ENCODE data around the gene NCF2.
"Not testable (repeated sequence)": the region's sequence is repeated elsewhere in the genome, so short reads cannot be mapped to it uniquely, and the experiment has no call there.

The NCF2 gene

GRCh38 chr1:183622884-183623785, 32.9 kb upstream of the NCF2 start:
- TF ChIP-seq GATA1 (IDR thresholded peaks at IDR 0.05; ENCODE audit: low read depth, low read length) (no peak), POLR2A (IDR thresholded peaks at IDR 0.05; ENCODE audit: low read length) (no peak)
- DNase-seq, result peak; percentile 70 to 81

GRCh38 chr1:183622013-183622412, 31.8 kb upstream of the NCF2 start:
- no peak for DNase-seq
- TF ChIP-seq POLR2A (IDR thresholded peaks at IDR 0.05; ENCODE audit: low read length) (no peak), GATA1 (IDR thresholded peaks at IDR 0.05; ENCODE audit: low read depth, low read length) (no peak)

GRCh38 chr1:183620311-183620710, 30.1 kb upstream of the NCF2 start:
- TF ChIP-seq POLR2A (IDR thresholded peaks at IDR 0.05; ENCODE audit: low read length) (no peak), GATA1 (IDR thresholded peaks at IDR 0.05; ENCODE audit: low read depth, low read length) (no peak)
- DNase-seq, result no peak

GRCh38 chr1:183619781-183620180, 29.5 kb upstream of the NCF2 start:
- TF ChIP-seq GATA1 (IDR thresholded peaks at IDR 0.05; ENCODE audit: low read depth, low read length), result no peak
- TF ChIP-seq POLR2A (IDR thresholded peaks at IDR 0.05; ENCODE audit: low read length), result no peak

GRCh38 chr1:183618202-183618601, 27.9 kb upstream of the NCF2 start:
- not testable (repeated sequence) for DNase-seq

More at GRCh38 chr1:183619781-183620180, 29.5 kb upstream of the NCF2 start:
- DNase-seq, result no peak

- DNase-seq, result not testable (repeated sequence)
These were observed 22.7 kb upstream of the NCF2 start for GRCh38 chr1:183612975-183613374.

- TF ChIP-seq GATA1 (IDR thresholded peaks at IDR 0.05; ENCODE audit: low read depth, low read length), result no peak
- TF ChIP-seq POLR2A (IDR thresholded peaks at IDR 0.05; ENCODE audit: low read length), result no peak
- no peak for DNase-seq
These were observed 22.1 kb upstream of the NCF2 start for GRCh38 chr1:183612407-183612806.

- no peak for TF ChIP-seq GATA1 (IDR thresholded peaks at IDR 0.05; ENCODE audit: low read depth, low read length)
- TF ChIP-seq POLR2A (IDR thresholded peaks at IDR 0.05; ENCODE audit: low read length), result no peak
- no peak for DNase-seq
These were observed 20.8 kb upstream of the NCF2 start for GRCh38 chr1:183611021-183611420.

GRCh38 chr1:183609759-183610452, 19.6 kb upstream of the NCF2 start:
- TF ChIP-seq GATA1 (IDR thresholded peaks at IDR 0.05; ENCODE audit: low read depth, low read length), result no peak
- no peak for TF ChIP-seq POLR2A (IDR thresholded peaks at IDR 0.05; ENCODE audit: low read length)
- DNase-seq, result no peak

GRCh38 chr1:183609313-183609712, 19.1 kb upstream of the NCF2 start:
- DNase-seq, result peak in 1 of 2 experiments; percentile 14
- no peak for TF ChIP-seq GATA1 (IDR thresholded peaks at IDR 0.05; ENCODE audit: low read depth, low read length)
- no peak for TF ChIP-seq POLR2A (IDR thresholded peaks at IDR 0.05; ENCODE audit: low read length)

GRCh38 chr1:183607322-183607980, 17.2 kb upstream of the NCF2 start:
- no peak for TF ChIP-seq GATA1 (IDR thresholded peaks at IDR 0.05; ENCODE audit: low read depth, low read length)
- TF ChIP-seq POLR2A (IDR thresholded peaks at IDR 0.05; ENCODE audit: low read length), result no peak
- DNase-seq, result no peak

- no peak for TF ChIP-seq POLR2A (IDR thresholded peaks at IDR 0.05; ENCODE audit: low read length)
- no peak for TF ChIP-seq GATA1 (IDR thresholded peaks at IDR 0.05; ENCODE audit: low read depth, low read length)
- DNase-seq, result no peak
These were observed 15.6 kb upstream of the NCF2 start for GRCh38 chr1:183605904-183606303.

GRCh38 chr1:183604815-183605214, 14.6 kb upstream of the NCF2 start:
- TF ChIP-seq GATA1 (IDR thresholded peaks at IDR 0.05; ENCODE audit: low read depth, low read length) (no peak), POLR2A (IDR thresholded peaks at IDR 0.05; ENCODE audit: low read length) (no peak)
- DNase-seq, result no peak

GRCh38 chr1:183604038-183604808, 14.0 kb upstream of the NCF2 start:
- no peak for DNase-seq

More at GRCh38 chr1:183604038-183604808, 14.0 kb upstream of the NCF2 start:
- TF ChIP-seq GATA1 (IDR thresholded peaks at IDR 0.05; ENCODE audit: low read depth, low read length), result no peak
- TF ChIP-seq POLR2A (IDR thresholded peaks at IDR 0.05; ENCODE audit: low read length), result no peak
